Stromal cell of bone marrow (primary cell): ENCODE measurements around the gene UGDH.

Source experiments
- DNase-seq: peaks from one replicate; pipeline ENCODE4 v3.0.0-alpha.2; 2012; ENCODE audit warnings: low read depth

Gene UGDH

DNA sequence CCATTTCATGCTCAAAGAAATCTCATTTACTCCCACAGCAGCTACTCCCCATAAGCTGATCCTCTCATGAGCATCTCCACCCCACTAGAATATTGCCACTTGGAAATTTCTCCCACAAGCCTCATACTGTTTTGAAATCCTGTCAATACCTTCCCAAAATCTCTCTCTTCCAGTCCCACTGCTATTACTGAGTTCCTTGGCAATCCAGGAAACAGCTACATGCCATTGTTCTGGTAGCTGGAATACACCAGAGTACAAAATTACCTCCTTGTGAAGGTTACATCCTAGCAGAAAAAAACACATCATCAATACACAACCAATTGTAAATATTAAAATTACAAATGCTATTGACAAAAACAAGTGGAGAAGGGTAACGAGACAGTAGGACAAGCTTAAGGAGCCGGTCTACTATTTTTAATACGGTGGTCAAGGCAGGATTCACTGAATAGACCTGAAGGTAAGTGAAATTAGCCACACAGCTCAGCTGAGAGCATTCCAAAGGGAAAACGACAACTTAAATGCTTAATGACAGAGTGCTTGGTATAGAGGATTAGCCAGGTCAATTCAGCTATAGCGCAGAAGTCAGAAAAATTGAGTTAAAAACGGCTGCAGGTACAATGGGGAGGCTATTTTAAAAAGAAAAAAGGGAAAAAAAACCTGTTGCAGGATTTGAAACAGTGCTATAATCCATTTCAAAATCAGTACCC lies 74.9 kb downstream of the UGDH start:
- no peak for DNase-seq

DNA sequence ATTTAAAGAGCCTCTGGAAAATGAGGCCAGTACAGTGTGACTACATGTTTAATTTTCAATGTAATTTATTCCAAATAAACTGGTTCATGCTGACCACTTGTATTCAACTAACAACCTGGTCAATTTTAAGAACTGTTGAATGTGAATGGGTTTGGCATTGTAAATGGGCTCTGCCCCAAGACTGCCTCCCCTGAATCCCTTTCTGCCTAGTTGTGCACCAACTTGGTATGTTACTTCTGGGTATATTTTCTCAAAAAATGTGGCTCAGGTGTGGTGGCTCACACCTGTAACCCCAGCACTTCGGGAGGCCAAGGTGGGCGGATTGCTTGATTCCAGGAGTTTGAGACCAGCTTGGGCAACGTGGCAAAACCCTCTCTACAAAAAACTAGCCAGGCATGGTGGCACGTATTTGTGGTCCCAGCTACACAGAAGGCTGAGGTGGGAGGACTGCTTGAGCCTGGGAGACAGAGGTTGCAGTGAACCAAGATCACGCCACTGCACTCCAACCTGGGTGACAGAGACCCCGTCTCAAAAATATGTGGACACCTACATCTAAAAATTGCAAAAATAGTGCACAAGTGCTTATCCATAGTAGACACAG lies 75.7 kb downstream of the UGDH start:
- DNase-seq = no peak

- DNase-seq = no peak
Measured at GRCh38 chr4:39450618-39451017, 76.6 kb downstream of the UGDH start.
